Stimulated activated CD4-positive, alpha-beta T cell treated with anti-CD3 and anti-CD28 coated beads, Interleukin-12 subunit alpha, Interleukin-12 subunit beta, amount 100 ng/mL, for 24 hours (primary cell): Measurements from ENCODE around the gene CLEC2B.

Experiments
- DNase-seq, 2 experiments: peaks; one replicate each; pipeline ENCODE4 v3.0.0-alpha.2; 2020; ENCODE audit warnings: low read depth in 2 of 2

Gene CLEC2B

GRCh38 chr12:9808504-9808903, 60.6 kb downstream of the CLEC2B start:
- DNase-seq, result no peak

GRCh38 chr12:9806714-9807113, 62.4 kb downstream of the CLEC2B start:
- DNase-seq, result no peak

- DNase-seq, result no peak
Observed at GRCh38 chr12:9805883-9806282, 63.3 kb downstream of the CLEC2B start.
